C4-2B (cell line): Measurements from ENCODE around the gene GABARAPL1.

ENCODE experiments used
- ZFX ChIP-seq: fragments of 450-650 bp; IDR thresholded peaks from 2 replicates; pipeline ENCODE4 v1.6.1; 2017
- TF ChIP-seq, protein P1 (sequence below): fragments of 450-650 bp; conservative IDR thresholded peaks from 2 replicates; pipeline ENCODE4 v1.5.1; 2017; ENCODE audit warnings: mild to moderate bottlenecking

- no peak for TF ChIP-seq ZFX
- TF ChIP-seq, protein P1, sequence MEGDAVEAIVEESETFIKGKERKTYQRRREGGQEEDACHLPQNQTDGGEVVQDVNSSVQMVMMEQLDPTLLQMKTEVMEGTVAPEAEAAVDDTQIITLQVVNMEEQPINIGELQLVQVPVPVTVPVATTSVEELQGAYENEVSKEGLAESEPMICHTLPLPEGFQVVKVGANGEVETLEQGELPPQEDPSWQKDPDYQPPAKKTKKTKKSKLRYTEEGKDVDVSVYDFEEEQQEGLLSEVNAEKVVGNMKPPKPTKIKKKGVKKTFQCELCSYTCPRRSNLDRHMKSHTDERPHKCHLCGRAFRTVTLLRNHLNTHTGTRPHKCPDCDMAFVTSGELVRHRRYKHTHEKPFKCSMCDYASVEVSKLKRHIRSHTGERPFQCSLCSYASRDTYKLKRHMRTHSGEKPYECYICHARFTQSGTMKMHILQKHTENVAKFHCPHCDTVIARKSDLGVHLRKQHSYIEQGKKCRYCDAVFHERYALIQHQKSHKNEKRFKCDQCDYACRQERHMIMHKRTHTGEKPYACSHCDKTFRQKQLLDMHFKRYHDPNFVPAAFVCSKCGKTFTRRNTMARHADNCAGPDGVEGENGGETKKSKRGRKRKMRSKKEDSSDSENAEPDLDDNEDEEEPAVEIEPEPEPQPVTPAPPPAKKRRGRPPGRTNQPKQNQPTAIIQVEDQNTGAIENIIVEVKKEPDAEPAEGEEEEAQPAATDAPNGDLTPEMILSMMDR: no peak
Observed at GRCh38 chr12:10197879-10198278, 14.8 kb upstream of the GABARAPL1 start.
